Amniotic stem cell (primary cell): ENCODE results near the gene CMYA5.

ENCODE experiments used
- DNase-seq: peaks from one replicate; lab custom pipeline; 2025; lab: John Stamatoyannopoulos, UW

CMYA5 gene

GRCh38 chr5:79834754-79835714 is 145.4 kb downstream of the CMYA5 start:
- no peak for DNase-seq

- DNase-seq = no peak
Measured at GRCh38 chr5:79837761-79838551, 148.3 kb downstream of the CMYA5 start.

- DNase-seq = no peak
Measured at GRCh38 chr5:79840084-79840990, 150.7 kb downstream of the CMYA5 start.

- DNase-seq = no peak
Measured at GRCh38 chr5:79841172-79841571, 151.5 kb downstream of the CMYA5 start.

GRCh38 chr5:79842006-79842881 is 152.6 kb downstream of the CMYA5 start:
- no peak for DNase-seq

- DNase-seq = no peak
Measured at GRCh38 chr5:79842991-79843390, 153.4 kb downstream of the CMYA5 start.

- DNase-seq = no peak
Measured at GRCh38 chr5:79843450-79844388, 154.1 kb downstream of the CMYA5 start.

- DNase-seq = no peak
Measured at GRCh38 chr5:79844571-79844970, 154.9 kb downstream of the CMYA5 start.

- peak; percentile 78 for DNase-seq
Measured at GRCh38 chr5:79845448-79846197, 156.0 kb downstream of the CMYA5 start.

GRCh38 chr5:79846198-79846521 is 156.5 kb downstream of the CMYA5 start:
- DNase-seq = no peak

GRCh38 chr5:79847561-79847960 is 157.9 kb downstream of the CMYA5 start:
- no peak for DNase-seq

- DNase-seq = no peak
Measured at GRCh38 chr5:79849061-79849460, 159.4 kb downstream of the CMYA5 start.
